ENCODE results near the gene GRM1.

Gene GRM1

DNA sequence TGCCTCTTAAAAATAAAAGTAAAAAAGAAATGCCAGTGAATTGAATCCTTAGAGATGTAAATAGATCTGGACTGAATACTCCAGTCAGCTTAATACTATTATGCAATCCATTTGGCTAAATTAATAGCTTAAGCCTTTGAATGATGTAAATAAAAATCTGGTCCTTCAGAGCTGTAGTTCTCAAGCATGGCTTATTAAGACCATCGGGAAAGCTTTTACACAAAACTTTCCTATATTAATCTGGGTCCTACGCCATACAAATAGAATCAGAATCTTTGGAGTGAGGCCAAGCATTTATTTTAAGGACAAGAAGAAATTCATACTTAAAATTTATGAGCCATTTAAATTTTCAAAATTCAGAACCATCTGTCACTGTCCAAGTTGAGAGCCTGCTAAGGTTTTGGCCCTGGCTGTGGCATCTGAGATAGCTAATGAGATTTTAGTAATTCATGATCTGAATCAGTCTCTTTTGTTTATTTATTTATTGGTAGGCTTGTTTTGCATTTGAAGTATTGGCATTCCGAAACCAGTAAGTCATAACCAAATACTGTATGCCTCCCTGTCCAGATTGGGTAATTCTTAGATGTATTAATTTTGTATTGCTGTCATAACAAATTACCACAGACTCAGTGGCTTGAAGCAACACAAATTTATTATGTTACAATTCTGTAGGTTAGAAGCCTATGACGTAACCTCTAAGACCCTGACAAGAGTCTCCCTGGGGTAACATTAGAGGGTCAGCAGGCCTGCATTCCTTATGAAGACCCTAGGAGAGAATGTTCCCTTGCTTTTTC, 286.7 kb downstream of the GRM1 start:
- Histone ChIP-seq H3K4me1 (ENCODE audit: control insufficient read depth, insufficient read depth, low read length) (no peaks in the 10 kb centered on the region), H3K36me3 (ENCODE audit: control insufficient read depth, insufficient read depth, low read length) (no peaks in the 10 kb centered on the region), H3K9me3 (ENCODE audit: control insufficient read depth, insufficient read depth, low read length) (no peaks in the 10 kb centered on the region), H3K27me3 (ENCODE audit: control insufficient read depth, insufficient read depth, low read length) (no peaks in the 10 kb centered on the region), H3K4me3 (ENCODE audit: low read depth, low read length) (no peak overlapping the region), H3K27ac (ENCODE audit: low read depth, low read length) (no peak overlapping the region), H3K9ac (ENCODE audit: low read depth, low read length) (no peak overlapping the region)

DNA sequence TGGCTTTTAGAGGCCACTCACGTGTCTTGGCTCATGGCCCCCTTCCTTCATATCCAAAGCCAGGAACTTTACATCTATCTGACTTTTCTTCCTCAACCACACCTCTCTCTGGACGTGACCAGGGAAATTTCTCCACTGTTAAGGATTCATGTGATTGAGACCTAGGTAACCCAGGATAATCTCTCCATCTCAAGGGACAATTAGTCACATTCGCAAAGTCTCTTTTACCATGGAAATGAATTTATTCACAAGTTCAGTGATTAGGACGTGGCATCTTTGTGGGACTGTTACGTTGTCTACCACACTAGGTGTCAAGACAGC, 287.3 kb downstream of the GRM1 start:
- Histone ChIP-seq H3K9ac (ENCODE audit: low read depth, low read length) (no peak overlapping the region), H3K9me3 (ENCODE audit: control insufficient read depth, insufficient read depth, low read length) (no peaks in the 10 kb centered on the region), H3K36me3 (ENCODE audit: control insufficient read depth, insufficient read depth, low read length) (no peaks in the 10 kb centered on the region), H3K27me3 (ENCODE audit: control insufficient read depth, insufficient read depth, low read length) (no peaks in the 10 kb centered on the region), H3K4me1 (ENCODE audit: control insufficient read depth, insufficient read depth, low read length) (no peaks in the 10 kb centered on the region), H3K4me3 (ENCODE audit: low read depth, low read length) (no peak overlapping the region), H3K27ac (ENCODE audit: low read depth, low read length) (no peak overlapping the region)

DNA sequence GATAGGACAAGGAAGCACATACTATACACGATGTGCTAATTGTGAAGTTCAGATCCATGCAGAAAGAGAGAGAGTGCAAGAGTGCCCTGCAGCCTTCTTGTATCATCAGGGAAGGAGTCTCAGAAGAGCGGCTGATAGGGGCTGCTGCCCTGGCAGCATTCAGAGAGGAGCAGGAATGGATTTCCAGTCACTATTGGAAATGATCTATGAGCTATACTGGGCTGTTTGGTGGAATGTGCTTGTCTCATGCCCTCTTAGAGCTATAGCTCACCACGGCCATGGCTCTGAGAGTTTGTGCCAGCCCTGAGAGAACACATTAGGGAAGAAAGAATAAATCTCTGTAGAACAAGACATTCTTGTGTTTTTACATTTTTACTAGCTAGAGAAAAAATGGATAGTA, 302.2 kb downstream of the GRM1 start:
- Histone ChIP-seq H3K9ac (ENCODE audit: low read depth, low read length) (no peak overlapping the region), H3K4me1 (ENCODE audit: control insufficient read depth, insufficient read depth, low read length) (0 out of 2 replicates have a peak, but pooled peaks cover 5% of the 10 kb centered on the region), H3K4me3 (ENCODE audit: low read depth, low read length) (no peak overlapping the region), H3K27me3 (ENCODE audit: control insufficient read depth, insufficient read depth, low read length) (no peaks in the 10 kb centered on the region), H3K36me3 (ENCODE audit: control insufficient read depth, insufficient read depth, low read length) (no peaks in the 10 kb centered on the region), H3K9me3 (ENCODE audit: control insufficient read depth, insufficient read depth, low read length) (no peaks in the 10 kb centered on the region), H3K27ac (ENCODE audit: low read depth, low read length) (no peak overlapping the region)

DNA sequence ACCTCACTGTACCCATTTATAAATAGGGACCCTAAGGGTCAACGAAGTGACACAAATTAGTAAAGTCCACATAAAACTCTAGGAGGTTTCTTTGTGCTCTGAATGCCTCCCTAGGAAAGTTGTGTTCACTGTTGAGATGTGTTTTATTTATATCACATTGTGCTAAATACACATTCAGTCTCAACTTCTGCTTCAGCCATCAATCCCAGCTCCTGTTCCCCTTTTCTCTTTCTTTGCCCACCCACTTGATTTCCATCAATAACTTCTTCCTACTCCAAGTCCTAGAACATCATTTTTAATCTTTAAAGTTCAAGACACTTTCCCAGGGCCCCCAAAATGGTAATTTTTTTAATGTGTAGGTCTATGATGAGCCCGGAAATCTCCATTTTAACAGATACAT, 306.5 kb downstream of the GRM1 start:
- Histone ChIP-seq H3K4me1 (ENCODE audit: control insufficient read depth, insufficient read depth, low read length) (peaks cover 6% of the 10 kb centered on the region), H3K27ac (ENCODE audit: low read depth, low read length) (no peak overlapping the region), H3K4me3 (ENCODE audit: low read depth, low read length) (no peak overlapping the region), H3K36me3 (ENCODE audit: control insufficient read depth, insufficient read depth, low read length) (no peaks in the 10 kb centered on the region), H3K27me3 (ENCODE audit: control insufficient read depth, insufficient read depth, low read length) (no peaks in the 10 kb centered on the region), H3K9me3 (ENCODE audit: control insufficient read depth, insufficient read depth, low read length) (no peaks in the 10 kb centered on the region), H3K9ac (ENCODE audit: low read depth, low read length) (no peak overlapping the region)

DNA sequence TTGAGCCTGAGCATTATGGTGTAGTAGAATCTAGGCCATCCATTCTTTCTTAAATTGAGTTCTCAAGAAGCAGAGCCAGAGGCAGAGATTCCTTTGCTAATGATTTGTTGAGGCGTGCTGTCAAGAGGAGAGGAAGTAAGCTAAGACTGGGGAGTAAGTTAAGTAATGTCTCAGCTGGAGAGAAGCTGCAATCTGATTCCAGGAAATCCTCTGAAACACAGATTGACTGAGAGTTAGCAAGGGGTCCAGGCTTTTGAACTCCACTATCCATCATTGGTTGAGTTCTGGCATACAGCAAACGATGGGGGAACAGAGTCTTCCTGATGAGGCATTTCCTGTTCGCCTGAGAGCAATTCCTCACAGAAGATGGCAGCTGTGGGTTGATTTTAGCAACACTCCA, 307.3 kb downstream of the GRM1 start:
- Histone ChIP-seq H3K27me3 (ENCODE audit: control insufficient read depth, insufficient read depth, low read length) (no peaks in the 10 kb centered on the region), H3K4me1 (ENCODE audit: control insufficient read depth, insufficient read depth, low read length) (peaks cover 6% of the 10 kb centered on the region), H3K4me3 (ENCODE audit: low read depth, low read length) (no peak overlapping the region), H3K36me3 (ENCODE audit: control insufficient read depth, insufficient read depth, low read length) (no peaks in the 10 kb centered on the region), H3K27ac (ENCODE audit: low read depth, low read length) (no peak overlapping the region), H3K9ac (ENCODE audit: low read depth, low read length) (no peak overlapping the region), H3K9me3 (ENCODE audit: control insufficient read depth, insufficient read depth, low read length) (no peaks in the 10 kb centered on the region)

DNA sequence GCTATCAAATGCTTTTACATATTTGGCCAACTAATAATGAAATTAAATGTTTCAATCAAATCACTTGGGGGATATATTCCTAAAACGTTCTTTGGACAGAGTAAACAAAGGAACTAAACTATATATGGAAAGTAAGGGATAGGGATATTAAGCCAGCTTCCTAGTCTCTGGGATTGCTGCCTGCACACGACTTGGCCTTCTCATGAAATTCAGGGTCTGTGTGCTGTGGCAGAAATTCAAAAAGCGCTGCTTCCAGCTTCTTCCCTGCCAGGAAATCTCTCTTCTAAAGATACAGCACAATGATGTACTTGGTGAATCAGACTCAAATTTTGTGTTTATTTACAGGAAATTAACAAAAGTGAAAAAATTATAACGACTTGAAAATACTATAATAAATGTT, 308.5 kb downstream of the GRM1 start:
- Histone ChIP-seq H3K27ac (ENCODE audit: low read depth, low read length) (no peak overlapping the region), H3K36me3 (ENCODE audit: control insufficient read depth, insufficient read depth, low read length) (no peaks in the 10 kb centered on the region), H3K9ac (ENCODE audit: low read depth, low read length) (no peak overlapping the region), H3K4me1 (ENCODE audit: control insufficient read depth, insufficient read depth, low read length) (peaks cover 6% of the 10 kb centered on the region), H3K27me3 (ENCODE audit: control insufficient read depth, insufficient read depth, low read length) (no peaks in the 10 kb centered on the region), H3K9me3 (ENCODE audit: control insufficient read depth, insufficient read depth, low read length) (no peaks in the 10 kb centered on the region), H3K4me3 (ENCODE audit: low read depth, low read length) (no peak overlapping the region)

DNA sequence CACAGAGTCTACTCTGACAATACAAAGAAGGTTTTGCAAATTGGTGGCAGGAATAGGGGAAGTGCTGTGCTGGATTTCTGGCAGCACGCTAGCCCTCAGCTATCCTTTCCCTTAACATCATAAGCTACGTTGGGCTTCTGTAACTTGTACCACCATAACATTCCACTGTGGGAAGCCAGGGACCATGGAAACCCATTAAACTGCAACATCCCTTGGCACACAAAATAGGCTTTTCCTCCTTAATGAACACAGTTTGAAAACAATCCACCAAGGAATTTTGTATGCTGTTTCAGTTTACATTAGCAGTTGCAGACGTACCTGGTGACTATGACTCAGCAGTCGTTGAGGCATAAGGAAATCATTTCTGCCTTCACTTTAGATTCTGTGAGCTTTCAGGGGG, 310.9 kb downstream of the GRM1 start:
- Histone ChIP-seq H3K9ac (ENCODE audit: low read depth, low read length) (no peak overlapping the region), H3K9me3 (ENCODE audit: control insufficient read depth, insufficient read depth, low read length) (no peaks in the 10 kb centered on the region), H3K4me1 (ENCODE audit: control insufficient read depth, insufficient read depth, low read length) (peaks cover 6% of the 10 kb centered on the region), H3K27ac (ENCODE audit: low read depth, low read length) (no peak overlapping the region), H3K27me3 (ENCODE audit: control insufficient read depth, insufficient read depth, low read length) (no peaks in the 10 kb centered on the region), H3K36me3 (ENCODE audit: control insufficient read depth, insufficient read depth, low read length) (no peaks in the 10 kb centered on the region), H3K4me3 (ENCODE audit: low read depth, low read length) (no peak overlapping the region)

DNA sequence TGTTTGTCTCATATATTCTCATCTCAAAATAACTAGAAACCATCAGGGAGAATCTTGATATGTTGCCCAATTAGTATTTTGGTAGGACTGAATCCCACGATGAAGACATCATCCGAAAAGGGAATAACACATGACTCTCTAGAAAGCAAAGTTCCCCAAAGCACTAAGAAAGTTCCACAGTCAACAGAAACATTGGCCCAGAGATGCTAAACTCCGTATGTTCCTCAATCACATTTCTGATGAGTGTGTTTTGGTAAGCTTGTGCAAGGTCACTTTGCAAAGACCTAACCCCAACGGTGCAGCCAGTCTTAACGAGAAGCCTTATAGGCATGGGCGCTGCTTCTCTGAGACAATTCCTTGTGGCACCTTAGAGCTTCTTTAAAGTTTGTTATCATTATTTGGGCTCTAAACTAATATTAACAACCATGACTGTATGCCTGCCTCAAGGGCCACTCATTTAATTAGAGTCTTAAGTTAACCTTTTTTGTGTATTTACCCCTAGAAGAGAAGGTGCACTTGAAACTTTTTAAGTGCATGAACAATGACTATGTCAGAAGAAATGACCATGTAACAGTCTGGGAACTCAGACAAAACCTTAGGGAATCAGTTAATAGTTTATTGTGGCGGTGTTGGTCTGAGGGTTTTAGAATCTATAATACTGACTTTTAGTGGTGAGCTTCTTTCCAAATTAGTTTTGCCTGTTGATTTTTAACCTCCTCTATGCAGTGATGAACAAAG, 312.8 kb downstream of the GRM1 start:
- Histone ChIP-seq H3K9ac (ENCODE audit: low read depth, low read length) (no peak overlapping the region), H3K27me3 (ENCODE audit: control insufficient read depth, insufficient read depth, low read length) (no peaks in the 10 kb centered on the region), H3K4me3 (ENCODE audit: low read depth, low read length) (no peak overlapping the region), H3K36me3 (ENCODE audit: control insufficient read depth, insufficient read depth, low read length) (no peaks in the 10 kb centered on the region), H3K4me1 (ENCODE audit: control insufficient read depth, insufficient read depth, low read length) (peaks cover 20% of the 10 kb centered on the region), H3K27ac (ENCODE audit: low read depth, low read length) (no peak overlapping the region), H3K9me3 (ENCODE audit: control insufficient read depth, insufficient read depth, low read length) (no peaks in the 10 kb centered on the region)

DNA sequence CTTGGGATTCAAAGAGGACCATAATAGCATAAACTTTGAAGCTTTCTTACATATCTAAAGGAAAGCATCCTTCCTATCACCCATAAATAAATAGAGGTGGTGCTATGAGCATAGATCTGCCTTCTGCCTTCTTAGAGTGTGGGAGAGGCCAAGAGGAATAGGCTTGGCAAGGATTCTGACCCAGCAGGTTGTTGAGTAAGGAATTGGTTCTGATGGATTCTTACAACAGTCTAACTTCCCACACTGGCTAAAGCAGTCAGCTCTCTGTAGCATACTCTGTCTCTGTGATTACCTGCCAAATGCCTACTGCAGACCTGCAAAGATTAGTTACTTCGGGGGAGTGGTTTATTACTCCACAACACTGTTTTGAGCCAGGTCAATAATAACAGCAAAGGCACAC, 316.7 kb downstream of the GRM1 start:
- peaks cover 18% of the 10 kb centered on the region; the same call in 1 of the 2 replicates for H3K4me1 ChIP-seq (ENCODE audit: control insufficient read depth, insufficient read depth, low read length)
- H3K27ac ChIP-seq (ENCODE audit: low read depth, low read length): no peak overlapping the region

DNA sequence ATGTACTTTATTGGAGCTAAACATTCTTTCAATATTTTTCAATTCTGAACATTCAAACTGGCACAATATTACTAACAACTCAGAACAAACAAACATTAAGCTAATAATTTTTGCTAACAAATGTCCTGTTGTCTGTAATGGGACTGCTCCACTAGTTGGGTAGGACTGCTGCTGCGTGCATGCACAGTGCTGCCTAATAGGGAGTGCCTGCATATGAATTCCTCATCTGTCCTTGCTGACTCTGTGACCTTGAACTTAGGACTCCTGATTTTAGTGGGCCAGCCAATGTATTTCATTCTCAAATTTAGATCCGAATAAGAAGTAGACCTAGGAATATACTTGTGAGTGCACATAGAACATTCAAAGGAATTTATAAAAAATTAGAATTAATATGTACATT, 318.2 kb downstream of the GRM1 start:
- H3K27ac ChIP-seq (ENCODE audit: low read depth, low read length): no peak overlapping the region
- H3K9me3 ChIP-seq (ENCODE audit: control insufficient read depth, insufficient read depth, low read length): no peaks in the 10 kb centered on the region
- H3K4me3 ChIP-seq (ENCODE audit: low read depth, low read length): no peak overlapping the region
- H3K9ac ChIP-seq (ENCODE audit: low read depth, low read length): no peak overlapping the region
- H3K27me3 ChIP-seq (ENCODE audit: control insufficient read depth, insufficient read depth, low read length): no peaks in the 10 kb centered on the region
- no peaks in the 10 kb centered on the region for H3K36me3 ChIP-seq (ENCODE audit: control insufficient read depth, insufficient read depth, low read length)
- peaks cover 27% of the 10 kb centered on the region for H3K4me1 ChIP-seq (ENCODE audit: control insufficient read depth, insufficient read depth, low read length)

More for the DNA sequence above, 316.7 kb downstream of the GRM1 start:
- no peak overlapping the region for H3K9ac ChIP-seq (ENCODE audit: low read depth, low read length)
- H3K4me3 ChIP-seq (ENCODE audit: low read depth, low read length): no peak overlapping the region
- no peaks in the 10 kb centered on the region for H3K27me3 ChIP-seq (ENCODE audit: control insufficient read depth, insufficient read depth, low read length)
- H3K36me3 ChIP-seq (ENCODE audit: control insufficient read depth, insufficient read depth, low read length): no peaks in the 10 kb centered on the region
- H3K9me3 ChIP-seq (ENCODE audit: control insufficient read depth, insufficient read depth, low read length): no peaks in the 10 kb centered on the region

DNA sequence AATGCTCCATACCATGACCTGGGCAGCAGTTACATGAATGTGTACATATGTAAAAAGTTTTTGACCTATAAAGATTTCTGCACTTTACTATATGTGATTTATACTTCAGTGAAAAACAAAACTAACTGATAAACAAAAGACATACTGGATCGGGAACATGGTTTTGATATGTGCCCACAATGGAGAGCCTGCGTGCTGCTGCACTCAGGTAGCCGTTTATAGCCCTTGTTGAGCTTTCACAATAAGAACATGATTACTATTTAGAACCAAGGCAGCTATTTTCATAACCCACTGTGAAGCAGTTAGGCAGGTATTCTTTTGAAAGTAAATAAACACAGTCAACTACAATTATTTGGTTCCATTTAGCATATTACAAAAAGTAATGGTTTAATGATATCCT, 318.8 kb downstream of the GRM1 start:
- no peaks in the 10 kb centered on the region for H3K27me3 ChIP-seq (ENCODE audit: control insufficient read depth, insufficient read depth, low read length)
- H3K9ac ChIP-seq (ENCODE audit: low read depth, low read length): no peak overlapping the region
- no peaks in the 10 kb centered on the region for H3K36me3 ChIP-seq (ENCODE audit: control insufficient read depth, insufficient read depth, low read length)
- no peak overlapping the region for H3K4me3 ChIP-seq (ENCODE audit: low read depth, low read length)
- H3K27ac ChIP-seq (ENCODE audit: low read depth, low read length): no peak overlapping the region
- H3K4me1 ChIP-seq (ENCODE audit: control insufficient read depth, insufficient read depth, low read length): peaks cover 27% of the 10 kb centered on the region
- no peaks in the 10 kb centered on the region for H3K9me3 ChIP-seq (ENCODE audit: control insufficient read depth, insufficient read depth, low read length)
